ENCODE results near the gene LTB. TPM values are rescaled to one million over a fixed set of nuclear protein-coding genes. Genes with fewer than 3 reads are reported as not detected.
A peak's percentile ranks its signal among the peaks of the same experiment; 100 is the strongest.

Gene LTB
- total RNA-seq, 2 donors from 2014 or later, result 3.4 to 5.7 TPM

- no peaks in the 10 kb centered on the region for H3K27me3 ChIP-seq
- H3K36me3 ChIP-seq, result peaks cover 9% of the 10 kb centered on the region
- intact Hi-C loops (cut with DNase I), result loop anchor here (5.0 kb wide), 1 partner anchor 36 kb away; the partner anchor contains the start of gene APOM
- peak overlapping the region; percentile 68 for H3K4me3 ChIP-seq
- H3K9me3 ChIP-seq, result no peaks in the 10 kb centered on the region
- peak overlapping the region; percentile 93 for H3K27ac ChIP-seq
- TF ChIP-seq CTCF (IDR thresholded peaks at IDR 0.05), result no peak
- DNase-seq, result no peak
- peaks cover 4% of the 10 kb centered on the region for H3K4me1 ChIP-seq
- H3K9ac ChIP-seq (ENCODE audit: low read depth in 2 of 2, low read length in 2 of 2), result peak overlapping the region; percentile 90 to 98
Measured at GRCh38 chr6:31621320-31621939, 39.2 kb upstream of the LTB start.

- peak; percentile 97 for DNase-seq
- no peak for TF ChIP-seq CTCF (IDR thresholded peaks at IDR 0.05)
- Histone ChIP-seq H3K27ac (peak within 1 kb of the TSS; percentile 93), H3K4me3 (peak within 1 kb of the TSS; percentile 68), H3K36me3 (peaks cover 2% of the 10 kb centered on the region), H3K27me3 (no peaks in the 10 kb centered on the region), H3K4me1 (peaks cover 4% of the 10 kb centered on the region), H3K9ac (ENCODE audit: low read depth in 2 of 2, low read length in 2 of 2) (peak within 1 kb of the TSS; percentile 90 to 98), H3K9me3 (no peaks in the 10 kb centered on the region)
- intact Hi-C loops (cut with DNase I), result loop anchor here (5.0 kb wide), 1 partner anchor 37 kb away; the partner anchor contains the start of gene APOM
Measured at GRCh38 chr6:31620586-31621319, 38.5 kb upstream of the LTB start, which contains the start of gene PRRC2A. TSS of gene PRRC2A (plus strand) at chr6:31620715. CDS start at chr6:31622790, 2,075 bp downstream.

- H3K9ac ChIP-seq (ENCODE audit: low read depth in 2 of 2, low read length in 2 of 2), result peak overlapping the region; percentile 58 to 64
- H3K9me3 ChIP-seq, result no peaks in the 10 kb centered on the region
- no peak for TF ChIP-seq CTCF (IDR thresholded peaks at IDR 0.05)
- DNase-seq, result peak; percentile 97
- H3K27ac ChIP-seq, result peak overlapping the region; percentile 93
- peaks cover 4% of the 10 kb centered on the region for H3K4me1 ChIP-seq
- H3K27me3 ChIP-seq, result no peaks in the 10 kb centered on the region
- intact Hi-C loops (cut with DNase I), result loop anchor here (5.0 kb wide), 1 partner anchor 37 kb away; the partner anchor contains the start of gene APOM
- H3K4me3 ChIP-seq, result peak overlapping the region; percentile 68
- H3K36me3 ChIP-seq, result no peaks in the 10 kb centered on the region
Measured at GRCh38 chr6:31619805-31620585, 37.8 kb upstream of the LTB start.

GRCh38 chr6:31617010-31617409 lies 34.8 kb upstream of the LTB start:
- Histone ChIP-seq H3K9me3 (no peaks in the 10 kb centered on the region), H3K27me3 (no peaks in the 10 kb centered on the region), H3K9ac (ENCODE audit: low read depth in 2 of 2, low read length in 2 of 2) (no peak overlapping the region), H3K27ac (no peak overlapping the region), H3K4me3 (no peak overlapping the region), H3K4me1 (peaks cover 3% of the 10 kb centered on the region), H3K36me3 (no peaks in the 10 kb centered on the region)
- no peak for DNase-seq
- intact Hi-C loops (cut with DNase I), result no loop called here
- no peak for TF ChIP-seq CTCF (IDR thresholded peaks at IDR 0.05)

GRCh38 chr6:31615748-31616147 lies 33.5 kb upstream of the LTB start:
- H3K9me3 ChIP-seq, result no peaks in the 10 kb centered on the region
- DNase-seq, result no peak
- H3K4me1 ChIP-seq, result no peaks in the 10 kb centered on the region
- H3K4me3 ChIP-seq, result no peak overlapping the region
- H3K9ac ChIP-seq (ENCODE audit: low read depth in 2 of 2, low read length in 2 of 2), result no peak overlapping the region
- H3K36me3 ChIP-seq, result no peaks in the 10 kb centered on the region
- peak overlapping the region; percentile 32 for H3K27ac ChIP-seq
- intact Hi-C loops (cut with DNase I), result no loop called here
- no peaks in the 10 kb centered on the region for H3K27me3 ChIP-seq
- TF ChIP-seq CTCF (IDR thresholded peaks at IDR 0.05), result no peak
